ENCODE data around the gene ATXN1L.

ATXN1L gene

DNA sequence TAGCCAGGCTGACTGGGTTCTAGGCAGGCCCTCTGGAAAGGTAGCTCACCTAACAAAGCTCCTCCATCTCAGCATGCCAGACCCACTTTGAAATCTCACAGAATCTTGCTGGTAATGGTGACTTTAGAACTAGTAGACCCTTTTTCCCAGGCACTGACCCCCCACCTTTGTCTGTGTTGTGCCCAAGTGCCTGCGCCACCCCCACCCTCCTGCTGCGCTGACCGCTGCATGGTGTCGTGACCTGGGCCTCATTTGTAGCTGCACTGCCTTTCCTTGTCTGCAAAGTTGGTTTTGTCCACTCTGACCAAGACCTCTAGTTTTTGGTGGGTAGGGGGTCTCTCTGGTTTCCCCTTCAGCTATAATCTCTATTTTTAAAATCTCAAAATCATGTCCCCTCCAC is 6.8 kb downstream of the ATXN1L start:
- no peak overlapping the region for H3K4me3 ChIP-seq (replicated peaks in 1 of 2; ENCODE audit: low read depth in 2 of 2, low read length in 2 of 2)
- TF ChIP-seq, protein P1, sequence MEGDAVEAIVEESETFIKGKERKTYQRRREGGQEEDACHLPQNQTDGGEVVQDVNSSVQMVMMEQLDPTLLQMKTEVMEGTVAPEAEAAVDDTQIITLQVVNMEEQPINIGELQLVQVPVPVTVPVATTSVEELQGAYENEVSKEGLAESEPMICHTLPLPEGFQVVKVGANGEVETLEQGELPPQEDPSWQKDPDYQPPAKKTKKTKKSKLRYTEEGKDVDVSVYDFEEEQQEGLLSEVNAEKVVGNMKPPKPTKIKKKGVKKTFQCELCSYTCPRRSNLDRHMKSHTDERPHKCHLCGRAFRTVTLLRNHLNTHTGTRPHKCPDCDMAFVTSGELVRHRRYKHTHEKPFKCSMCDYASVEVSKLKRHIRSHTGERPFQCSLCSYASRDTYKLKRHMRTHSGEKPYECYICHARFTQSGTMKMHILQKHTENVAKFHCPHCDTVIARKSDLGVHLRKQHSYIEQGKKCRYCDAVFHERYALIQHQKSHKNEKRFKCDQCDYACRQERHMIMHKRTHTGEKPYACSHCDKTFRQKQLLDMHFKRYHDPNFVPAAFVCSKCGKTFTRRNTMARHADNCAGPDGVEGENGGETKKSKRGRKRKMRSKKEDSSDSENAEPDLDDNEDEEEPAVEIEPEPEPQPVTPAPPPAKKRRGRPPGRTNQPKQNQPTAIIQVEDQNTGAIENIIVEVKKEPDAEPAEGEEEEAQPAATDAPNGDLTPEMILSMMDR (IDR thresholded peaks at IDR 0.05; ENCODE audit: low read depth, low read length) = no peak
- DNase-seq (ENCODE audit: low read depth in 2 of 2) = no peak

GRCh38 chr16:71853413-71853812 is 7.6 kb downstream of the ATXN1L start:
- DNase-seq (ENCODE audit: low read depth in 2 of 2) = no peak
- no peak overlapping the region for H3K4me3 ChIP-seq (replicated peaks in 1 of 2; ENCODE audit: low read depth in 2 of 2, low read length in 2 of 2)
- TF ChIP-seq, protein P1 (IDR thresholded peaks at IDR 0.05; ENCODE audit: low read depth, low read length) = no peak

DNA sequence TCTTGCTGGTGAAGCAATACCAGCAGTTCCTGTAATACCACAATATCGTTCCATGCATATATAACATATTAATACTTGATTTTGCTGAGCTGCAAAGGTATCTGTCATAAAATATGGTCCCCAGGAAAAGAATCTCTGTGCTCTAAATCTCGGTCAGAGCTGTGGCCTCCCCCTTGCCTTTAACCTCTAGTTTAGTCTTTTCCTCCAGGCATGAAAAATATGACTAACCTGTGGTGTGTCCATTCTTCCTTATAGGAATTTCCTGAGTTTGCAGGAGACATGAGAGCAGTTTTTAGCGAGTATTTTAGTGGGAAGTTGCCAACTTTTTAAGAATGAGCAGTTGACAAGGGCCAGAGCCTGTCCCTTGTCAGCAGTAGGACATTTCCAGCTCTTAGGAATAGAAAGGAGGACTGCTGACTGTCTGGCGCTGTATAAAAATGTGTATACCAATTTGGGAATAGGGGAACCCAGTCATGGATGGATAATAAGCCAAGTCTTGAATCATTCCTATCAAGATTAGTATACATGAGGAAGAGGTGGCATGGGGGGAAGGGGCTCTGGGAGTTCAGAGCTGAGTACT is 8.7 kb downstream of the ATXN1L start:
- no peak for DNase-seq (ENCODE audit: low read depth in 2 of 2)
- no peak overlapping the region for H3K4me3 ChIP-seq (replicated peaks in 1 of 2; ENCODE audit: low read depth in 2 of 2, low read length in 2 of 2)
- TF ChIP-seq, protein P1 (IDR thresholded peaks at IDR 0.05; ENCODE audit: low read depth, low read length) = no peak

DNA sequence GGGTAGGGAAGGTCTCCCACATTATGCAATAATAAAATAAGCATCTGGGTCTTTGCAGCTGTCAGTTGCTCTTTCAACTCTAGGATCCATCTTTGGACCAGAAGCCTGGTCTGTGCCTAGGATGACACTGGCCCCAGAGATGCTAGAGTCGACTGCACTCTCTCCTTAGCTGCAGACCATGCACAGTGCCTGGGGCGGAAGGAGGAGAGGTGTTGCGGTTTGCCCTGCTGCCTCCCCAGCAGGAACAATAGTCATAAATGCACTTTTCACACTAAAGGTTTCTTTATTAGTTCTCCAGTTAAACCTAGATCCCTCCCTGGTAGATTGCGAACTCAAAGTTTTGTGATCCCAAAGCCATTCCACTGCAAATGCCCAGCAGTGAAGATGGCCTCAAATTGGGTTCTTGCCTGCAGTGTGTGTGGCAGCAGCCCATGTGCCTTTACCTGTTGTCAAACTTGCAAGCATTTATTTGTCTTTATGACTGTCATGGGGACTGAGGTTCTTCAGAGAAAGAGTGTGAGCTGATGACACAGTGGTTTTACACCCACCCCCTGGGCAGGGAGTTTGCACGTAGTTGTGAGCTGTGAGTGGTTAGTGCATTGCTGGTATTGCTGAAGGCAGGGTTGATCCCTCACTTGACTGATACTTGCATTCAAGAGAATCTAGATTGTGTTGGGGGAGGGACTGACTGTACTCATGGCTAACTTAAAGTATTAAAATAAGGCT is 10.3 kb downstream of the ATXN1L start:
- TF ChIP-seq, protein P1 (IDR thresholded peaks at IDR 0.05; ENCODE audit: low read depth, low read length) = no peak
- DNase-seq (ENCODE audit: low read depth in 2 of 2) = no peak
- no peak overlapping the region for H3K4me3 ChIP-seq (replicated peaks in 1 of 2; ENCODE audit: low read depth in 2 of 2, low read length in 2 of 2)

DNA sequence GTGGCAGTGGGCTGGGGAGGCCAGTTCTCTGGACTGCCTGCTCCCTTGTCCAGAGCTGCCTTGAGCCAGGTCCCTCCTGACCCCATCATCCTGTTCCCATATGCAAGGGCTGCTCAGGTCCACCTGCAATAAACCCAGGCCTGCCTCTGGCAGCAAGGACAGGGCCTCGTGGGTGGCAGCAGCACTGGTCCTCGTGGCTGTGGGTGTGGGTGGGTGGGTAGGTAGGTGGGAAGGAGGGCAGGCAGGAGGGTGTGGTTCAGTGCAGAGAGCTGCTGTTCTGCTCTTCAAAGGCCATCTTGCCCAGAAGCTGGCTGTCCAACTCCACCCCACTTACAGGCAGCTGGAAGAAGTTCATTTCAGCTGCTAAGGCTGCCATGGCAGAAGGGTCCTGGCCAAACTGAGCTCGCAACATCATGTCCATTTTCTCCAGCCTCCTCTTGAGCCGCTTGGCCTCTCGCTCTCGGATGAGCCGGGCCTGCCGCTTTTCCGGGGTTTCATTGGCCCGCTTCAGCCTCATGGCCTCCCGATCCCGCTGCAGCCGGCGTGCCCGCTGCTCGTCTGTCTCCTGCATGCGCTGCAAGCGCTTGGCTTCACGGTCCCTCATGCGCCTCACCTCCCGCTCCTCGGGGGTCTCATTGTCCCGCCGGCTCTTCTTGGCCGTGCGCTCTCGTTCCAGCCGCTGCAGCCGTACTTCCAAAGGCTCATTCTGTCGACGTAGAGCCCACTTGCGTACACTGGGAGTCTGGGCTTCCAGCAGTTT is 14.2 kb downstream of the ATXN1L start:
- no peak overlapping the region for H3K4me3 ChIP-seq (replicated peaks in 1 of 2; ENCODE audit: low read depth in 2 of 2, low read length in 2 of 2)
- DNase-seq (ENCODE audit: low read depth in 2 of 2) = no peak
- TF ChIP-seq, protein P1 (IDR thresholded peaks at IDR 0.05; ENCODE audit: low read depth, low read length) = no peak

- DNase-seq (ENCODE audit: low read depth in 2 of 2) = no peak
- TF ChIP-seq, protein P1 (IDR thresholded peaks at IDR 0.05; ENCODE audit: low read depth, low read length) = no peak
- H3K4me3 ChIP-seq (replicated peaks in 1 of 2; ENCODE audit: low read depth in 2 of 2, low read length in 2 of 2) = no peak overlapping the region
Observed at GRCh38 chr16:71863995-71864394, 18.2 kb downstream of the ATXN1L start.
